Mesenchymal stem cell (in vitro differentiated cells and primary cell): Measurements from ENCODE around the gene SEPTIN10.
A peak's percentile ranks its signal among the peaks of the same experiment; 100 is the strongest.

Source experiments
- DNase-seq: peaks from one replicate; pipeline ENCODE4 v3.0.0-alpha.2; 2013
- H2AFZ ChIP-seq: one replicate; pipeline ENCODE4 v1.6.1; 2013; ENCODE audit warnings: low read depth, mild to moderate bottlenecking, control low read depth, inconsistent platforms, low read length, moderate library complexity
- H2AK5ac ChIP-seq: 2 replicates; pipeline ENCODE4 v1.6.1; 2013; ENCODE audit warnings: low read length, moderate library complexity, mild to moderate bottlenecking, inconsistent platforms; ENCODE audit not compliant: severe bottlenecking
- H2BK120ac ChIP-seq: one replicate; pipeline ENCODE4 v1.6.1; 2013; ENCODE audit warnings: low read depth, mild to moderate bottlenecking, inconsistent platforms, low read length, moderate library complexity
- H2BK12ac ChIP-seq, 2 experiments: one replicate each; pipeline ENCODE4 v1.6.1; 2013; ENCODE audit warnings: inconsistent platforms in 2 of 2, low read length in 2 of 2, mild to moderate bottlenecking in 2 of 2, moderate library complexity in 2 of 2, control low read depth in 1 of 2
- H2BK15ac ChIP-seq: one replicate; pipeline ENCODE4 v1.6.1; 2013; ENCODE audit warnings: mild to moderate bottlenecking, low read depth, inconsistent platforms; ENCODE audit not compliant: poor library complexity, severe bottlenecking
- H2BK5ac ChIP-seq: 2 replicates; pipeline ENCODE4 v1.6.1; 2013; ENCODE audit warnings: low read depth, mild to moderate bottlenecking, low read length, control low read depth, inconsistent platforms; ENCODE audit not compliant: poor library complexity, severe bottlenecking
- H3K14ac ChIP-seq, 2 experiments: one replicate each; pipeline ENCODE4 v1.6.1; 2013; ENCODE audit warnings: inconsistent platforms in 2 of 2, low read length in 2 of 2, control low read depth in 1 of 2, mild to moderate bottlenecking in 1 of 2, moderate library complexity in 1 of 2
- H3K18ac ChIP-seq, 2 experiments: one replicate each; pipeline ENCODE4 v1.6.1; 2013; ENCODE audit warnings: inconsistent platforms in 2 of 2, low read length in 2 of 2, control low read depth in 1 of 2, low read depth in 1 of 2, mild to moderate bottlenecking in 1 of 2
- H3K23ac ChIP-seq, 2 experiments: one replicate each; pipeline ENCODE4 v1.6.1; 2013; ENCODE audit warnings: inconsistent platforms in 2 of 2, low read length in 2 of 2, mild to moderate bottlenecking in 2 of 2, moderate library complexity in 2 of 2, control low read depth in 1 of 2
- H3K27ac ChIP-seq: 2 replicates; pipeline ENCODE4 v1.5.1; 2013; ENCODE audit warnings: mild to moderate bottlenecking, moderate library complexity, low read length, control low read depth, inconsistent platforms; ENCODE audit not compliant: poor library complexity, severe bottlenecking
- H3K27me3 ChIP-seq, 2 experiments: 2 replicates each; pipeline versions ENCODE4 v1.6.1 to v1.7.0; 2013; ENCODE audit warnings: low read length in 2 of 2, mild to moderate bottlenecking in 2 of 2, moderate library complexity in 2 of 2, control low read depth in 1 of 2, inconsistent platforms in 1 of 2; ENCODE audit not compliant: control insufficient read depth in 1 of 2, insufficient read depth in 1 of 2
- H3K36me3 ChIP-seq, 2 experiments: 2 replicates each; pipeline versions ENCODE4 v1.6.1 to v1.7.0; 2013; ENCODE audit warnings: low read length in 2 of 2, control low read depth in 1 of 2, inconsistent platforms in 1 of 2, low read depth in 1 of 2, mild to moderate bottlenecking in 1 of 2; ENCODE audit not compliant: insufficient read depth in 2 of 2, control insufficient read depth in 1 of 2
- H3K4ac ChIP-seq, 2 experiments: one replicate each; pipeline ENCODE4 v1.6.1; 2013; ENCODE audit warnings: inconsistent platforms in 2 of 2, low read length in 2 of 2, mild to moderate bottlenecking in 2 of 2, moderate library complexity in 2 of 2, control low read depth in 1 of 2, low read depth in 1 of 2
- H3K4me1 ChIP-seq: 2 replicates; pipeline ENCODE4 v1.6.1; 2013; ENCODE audit warnings: low read depth, low read length, control low read depth; ENCODE audit not compliant: control insufficient read depth, insufficient read depth
- H3K4me2 ChIP-seq: 2 replicates; pipeline ENCODE4 v1.6.1; 2013; ENCODE audit warnings: low read length, mild to moderate bottlenecking, inconsistent platforms; ENCODE audit not compliant: poor library complexity, severe bottlenecking
- H3K4me3 ChIP-seq, 2 experiments: 2 replicates each; pipeline versions ENCODE4 v1.5.1 to v1.7.0; 2013; ENCODE audit warnings: low read length in 2 of 2, mild to moderate bottlenecking in 2 of 2, control low read depth in 1 of 2, low read depth in 1 of 2; ENCODE audit not compliant: insufficient read depth in 1 of 2
- H3K79me1 ChIP-seq: replicated peaks from 2 replicates; pipeline ENCODE4 v1.6.1; 2013; ENCODE audit warnings: mild to moderate bottlenecking, control low read depth, low read length, inconsistent platforms; ENCODE audit not compliant: poor library complexity, severe bottlenecking
- H3K9ac ChIP-seq: 2 replicates; pipeline ENCODE4 v1.7.0; 2013; ENCODE audit warnings: mild to moderate bottlenecking, low read length, moderate library complexity
- H3K9me3 ChIP-seq: 2 replicates; pipeline ENCODE4 v1.7.0; 2013; ENCODE audit warnings: mild to moderate bottlenecking, low read length; ENCODE audit not compliant: control insufficient read depth
- H4K8ac ChIP-seq: one replicate; pipeline ENCODE4 v1.6.1; 2013; ENCODE audit warnings: inconsistent platforms, mild to moderate bottlenecking, low read length, moderate library complexity
- H4K91ac ChIP-seq: one replicate; pipeline ENCODE4 v1.6.1; 2013; ENCODE audit warnings: mild to moderate bottlenecking, low read length, inconsistent platforms
- WGBS: methylation state at CpG from one replicate; pipeline ENCODE4 v1.1.7; 2013; ENCODE audit warnings: mixed read lengths; 5-methylcytosine and 5-hydroxymethylcytosine counted together

SEPTIN10 gene

GRCh38 chr2:109648041-109648527 lies 34.3 kb upstream of the SEPTIN10 start:
- H4K91ac ChIP-seq: no peak overlapping the region
- no peak overlapping the region for H2AFZ ChIP-seq
- H3K4me3 ChIP-seq: peak overlapping the region in 1 of 2 experiments; percentile 62
- no peak overlapping the region for H2AK5ac ChIP-seq
- no peak overlapping the region for H3K18ac ChIP-seq
- H3K27me3 ChIP-seq: no peaks in the 10 kb centered on the region
- no peak overlapping the region for H3K4me2 ChIP-seq
- no peaks in the 10 kb centered on the region for H3K79me1 ChIP-seq
- H3K9ac ChIP-seq: peak overlapping the region; percentile 67
- peak overlapping the region in 1 of 2 experiments; percentile 39 for H2BK12ac ChIP-seq
- H3K9me3 ChIP-seq: no peaks in the 10 kb centered on the region
- WGBS: 91% methylated on average over 8 of the region's 8 CpGs
- peak overlapping the region; percentile 29 for H4K8ac ChIP-seq
- H2BK5ac ChIP-seq: no peak overlapping the region
- H3K27ac ChIP-seq: peak overlapping the region; percentile 33
- H2BK15ac ChIP-seq: no peak overlapping the region
- no peaks in the 10 kb centered on the region for H3K36me3 ChIP-seq
- H3K4me1 ChIP-seq: peaks cover 11% of the 10 kb centered on the region
- H3K23ac ChIP-seq: no peak overlapping the region
- peak; percentile 29 for DNase-seq
- no peak overlapping the region for H3K4ac ChIP-seq
- H2BK120ac ChIP-seq: no peak overlapping the region
- no peak overlapping the region for H3K14ac ChIP-seq

GRCh38 chr2:109647636-109648035 lies 33.9 kb upstream of the SEPTIN10 start:
- Histone ChIP-seq H3K4me3 (peak overlapping the region in 1 of 2 experiments; percentile 62), H2BK15ac (no peak overlapping the region), H3K79me1 (no peaks in the 10 kb centered on the region), H3K4ac (no peak overlapping the region), H3K36me3 (no peaks in the 10 kb centered on the region), H4K8ac (no peak overlapping the region), H2AK5ac (no peak overlapping the region), H2BK5ac (no peak overlapping the region), H3K18ac (no peak overlapping the region), H3K23ac (no peak overlapping the region), H2BK120ac (no peak overlapping the region), H2BK12ac (peak overlapping the region in 1 of 2 experiments; percentile 39), H3K14ac (no peak overlapping the region), H3K4me2 (no peak overlapping the region), H3K27me3 (no peaks in the 10 kb centered on the region), H2AFZ (no peak overlapping the region), H3K27ac (peak overlapping the region; percentile 33), H4K91ac (no peak overlapping the region), H3K9me3 (no peaks in the 10 kb centered on the region), H3K4me1 (peaks cover 11% of the 10 kb centered on the region), H3K9ac (peak overlapping the region; percentile 67)
- peak; percentile 37 for DNase-seq
- WGBS: 92% methylated on average over 7 of the region's 7 CpGs

GRCh38 chr2:109646961-109647360 lies 33.2 kb upstream of the SEPTIN10 start:
- Histone ChIP-seq H2AK5ac (no peak overlapping the region), H3K4ac (no peak overlapping the region), H3K4me3 (no peak overlapping the region), H2BK12ac (no peak overlapping the region), H2BK120ac (no peak overlapping the region), H3K79me1 (no peaks in the 10 kb centered on the region), H2AFZ (no peak overlapping the region), H3K9me3 (no peaks in the 10 kb centered on the region), H2BK5ac (no peak overlapping the region), H3K23ac (no peak overlapping the region), H4K8ac (no peak overlapping the region), H3K36me3 (no peaks in the 10 kb centered on the region), H3K4me2 (no peak overlapping the region), H2BK15ac (no peak overlapping the region), H3K9ac (no peak overlapping the region), H3K4me1 (peaks cover 11% of the 10 kb centered on the region), H3K14ac (no peak overlapping the region), H3K27me3 (no peaks in the 10 kb centered on the region), H3K18ac (no peak overlapping the region), H4K91ac (no peak overlapping the region), H3K27ac (no peak overlapping the region)
- no peak for DNase-seq
- 96% methylated on average over 6 of the region's 8 CpGs for WGBS

GRCh38 chr2:109645412-109646184 lies 31.8 kb upstream of the SEPTIN10 start:
- Histone ChIP-seq H4K8ac (peak overlapping the region; percentile 81), H3K9me3 (no peaks in the 10 kb centered on the region), H3K4me2 (no peak overlapping the region), H3K14ac (no peak overlapping the region), H2BK12ac (no peak overlapping the region), H3K4ac (peak overlapping the region in 1 of 2 experiments; percentile 38), H3K79me1 (no peaks in the 10 kb centered on the region), H2AK5ac (peak overlapping the region; percentile 65), H2AFZ (peak overlapping the region; percentile 48), H3K27ac (peak overlapping the region; percentile 32), H3K36me3 (no peaks in the 10 kb centered on the region), H2BK120ac (peak overlapping the region; percentile 38), H4K91ac (no peak overlapping the region), H3K27me3 (no peaks in the 10 kb centered on the region), H3K4me1 (peaks cover 8% of the 10 kb centered on the region), H3K23ac (no peak overlapping the region), H3K9ac (no peak overlapping the region), H3K18ac (peak overlapping the region; percentile 4 to 59), H2BK15ac (no peak overlapping the region), H2BK5ac (no peak overlapping the region), H3K4me3 (no peak overlapping the region)
- no peak for DNase-seq
- 91% methylated on average over 12 of the region's 14 CpGs for WGBS
